ENCODE results near the gene NT5C2.

- TF ChIP-seq EZH2 (IDR thresholded peaks at IDR 0.05; ENCODE audit: low read length, unreplicated experiment) (no peak), CTCF (conservative IDR thresholded peaks at IDR 0.05; ENCODE audit: low read depth, low read length) (no peak)
These were observed 109.1 kb downstream of the NT5C2 start for GRCh38 chr10:103083977-103084320.

Data from PC-3 (cell line).